Inferior parietal cortex (tissue), 1 donor: ENCODE data around the gene TTC28.

Source experiments
- DNase-seq: peaks from one replicate; pipeline ENCODE4 v3.0.0-alpha.2; 2016; ENCODE audit errors: extremely low spot score

The TTC28 gene

DNA sequence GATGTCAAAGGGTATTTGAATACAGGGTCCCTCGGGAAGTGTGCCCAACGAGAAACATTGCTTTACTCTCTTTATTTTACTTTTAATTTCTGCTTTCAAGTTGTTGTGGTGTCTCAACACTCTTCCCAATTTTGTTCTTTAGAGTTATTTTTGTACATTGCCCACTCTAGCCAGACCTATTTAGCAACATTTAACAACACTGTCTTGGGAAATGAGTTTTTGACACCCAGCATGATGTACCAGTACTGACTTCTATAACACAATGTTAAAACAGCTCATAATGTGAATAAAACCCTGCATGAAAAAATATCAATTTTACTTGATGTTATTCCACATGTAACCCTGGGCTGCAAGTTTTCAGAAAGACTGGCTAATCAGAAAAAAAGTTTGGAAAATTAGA lies 410.4 kb downstream of the TTC28 start:
- no peak for DNase-seq

DNA sequence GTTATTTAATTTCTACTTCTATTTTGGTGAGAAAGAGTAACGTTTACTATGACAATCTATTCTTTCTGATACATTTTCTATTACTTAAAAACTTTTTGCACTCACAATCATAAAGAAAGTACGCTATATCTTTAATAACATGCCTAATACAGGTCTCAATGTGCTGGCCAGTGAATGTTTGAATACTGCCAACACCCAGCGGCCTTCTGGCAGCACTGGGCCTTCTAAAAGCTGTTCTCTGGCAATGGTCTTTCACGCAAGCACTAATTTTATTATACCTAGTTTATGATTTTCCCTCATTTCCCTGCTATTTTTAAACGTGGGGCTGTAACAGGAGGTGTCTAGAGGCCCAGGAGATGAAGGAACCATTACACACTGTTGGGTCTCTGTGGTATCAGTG lies 410.8 kb downstream of the TTC28 start:
- no peak for DNase-seq

GRCh38 chr22:28268171-28268570 lies 411.5 kb downstream of the TTC28 start:
- no peak for DNase-seq

DNA sequence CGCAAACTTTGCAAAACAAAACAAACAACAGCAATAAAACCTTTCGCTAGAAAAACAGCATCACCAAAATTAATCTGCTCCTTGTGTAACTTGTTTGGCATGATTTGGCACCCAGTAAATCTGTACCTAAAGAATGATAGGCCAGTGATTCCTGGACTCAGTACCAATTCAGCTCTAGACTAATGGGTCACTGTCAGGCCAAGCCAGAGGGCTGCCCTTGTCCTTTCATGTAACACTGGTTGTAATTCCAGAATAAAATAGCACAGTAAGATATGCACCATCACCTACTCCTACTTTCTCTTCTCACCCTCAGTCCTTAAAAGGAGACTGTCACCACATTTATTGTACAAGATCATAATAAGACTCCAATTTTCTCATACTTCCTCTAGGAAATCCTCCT lies 419.0 kb downstream of the TTC28 start:
- DNase-seq = no peak

DNA sequence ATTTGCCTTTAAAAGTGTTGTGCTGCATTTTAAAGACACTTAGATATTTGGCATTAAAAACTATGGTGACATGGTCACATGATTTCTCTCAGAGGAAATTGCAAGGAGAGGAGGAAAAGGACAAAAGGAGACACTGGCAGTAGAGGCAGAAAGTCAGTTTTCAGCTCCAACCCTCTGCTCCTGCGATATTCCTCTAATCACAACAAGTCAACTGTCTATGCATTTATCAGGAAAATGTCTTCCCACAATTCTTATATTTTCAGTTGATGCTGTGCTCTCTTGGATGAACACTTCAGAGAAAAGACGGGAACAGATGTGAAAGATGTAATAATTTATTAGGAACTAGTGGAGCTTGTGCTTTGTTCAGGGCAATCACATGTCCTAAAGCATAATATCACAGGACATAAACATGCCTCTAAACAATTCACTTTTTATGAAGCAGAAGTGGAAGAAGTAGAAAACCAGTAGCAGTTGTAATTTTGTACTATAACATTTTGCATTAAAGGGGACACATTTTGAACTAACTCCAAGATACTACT lies 419.8 kb downstream of the TTC28 start:
- DNase-seq = no peak

DNA sequence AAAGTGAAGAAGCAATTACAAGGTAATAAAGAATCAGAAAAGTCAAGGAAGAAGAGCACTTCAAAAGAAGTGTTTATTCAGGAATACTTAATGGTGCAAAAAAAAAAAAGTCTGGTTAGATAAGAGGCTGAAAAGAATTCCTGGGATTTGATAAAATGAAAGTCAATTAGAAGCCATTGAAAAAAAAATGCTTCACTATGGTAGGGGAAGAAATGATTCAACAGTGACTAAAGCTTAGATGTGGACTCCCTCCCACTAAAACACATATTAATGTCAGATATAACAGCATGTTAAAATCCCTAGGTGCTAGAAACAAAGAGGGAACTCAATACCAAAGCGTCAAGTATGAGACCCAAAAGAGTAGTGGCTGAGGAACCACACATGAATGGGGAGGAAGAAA lies 425.2 kb downstream of the TTC28 start:
- DNase-seq = no peak

- DNase-seq = no peak
Observed at GRCh38 chr22:28252539-28252938, 427.1 kb downstream of the TTC28 start.

- DNase-seq = no peak
Observed at GRCh38 chr22:28250036-28250695, 429.5 kb downstream of the TTC28 start.

GRCh38 chr22:28249402-28249801 lies 430.2 kb downstream of the TTC28 start:
- no peak for DNase-seq

DNA sequence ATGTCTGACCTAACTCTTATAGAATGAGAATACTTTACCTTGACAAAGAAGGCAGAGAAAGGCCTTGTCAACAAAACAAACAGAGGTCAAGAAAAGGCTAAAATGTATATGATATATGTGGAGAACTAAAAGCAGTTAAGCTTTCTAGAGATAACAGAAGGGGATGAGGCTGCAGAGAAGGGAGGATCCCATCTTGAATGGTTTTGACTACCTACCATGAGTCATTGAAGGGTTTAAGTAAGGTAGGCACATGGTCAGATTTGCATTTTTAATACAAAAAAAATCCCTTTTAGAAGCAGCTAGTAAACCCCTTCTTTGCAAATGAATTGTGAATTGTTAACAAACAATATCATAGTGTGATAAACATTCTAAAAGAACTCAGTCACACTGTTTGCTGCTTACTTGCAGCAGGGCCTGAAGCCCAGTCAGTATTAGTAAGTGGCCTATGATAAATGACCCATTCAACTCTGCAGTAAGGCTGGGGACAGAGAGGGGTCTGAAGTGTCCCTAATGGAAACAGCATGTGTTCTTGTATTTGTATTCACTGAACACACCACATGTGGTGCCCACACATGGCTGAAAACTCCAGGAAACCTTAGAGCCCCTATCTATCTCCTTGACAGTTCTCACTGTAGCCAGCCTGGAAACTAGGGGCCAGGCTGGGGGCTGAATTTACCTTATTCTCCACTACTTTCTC lies 431.8 kb downstream of the TTC28 start:
- DNase-seq = peak; percentile 37

DNA sequence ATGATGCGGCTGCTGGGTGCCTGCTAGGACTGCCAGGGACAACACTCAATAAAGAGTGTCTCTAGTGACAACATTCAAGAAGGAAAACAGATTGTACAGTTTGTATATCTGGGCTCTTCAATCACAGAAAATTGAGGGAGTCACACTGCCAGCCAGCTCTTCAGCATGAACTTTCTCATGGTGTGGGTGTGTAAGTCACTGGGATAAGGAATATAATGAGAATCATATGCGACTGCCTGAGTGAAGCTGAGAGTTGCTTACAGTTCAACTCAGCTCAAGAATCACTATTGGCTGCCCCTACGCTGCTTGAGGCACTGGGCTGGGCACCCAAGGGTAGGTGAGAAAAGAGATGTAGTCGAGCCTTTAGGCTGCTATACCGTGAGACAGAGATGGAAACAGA lies 432.5 kb downstream of the TTC28 start:
- DNase-seq = no peak

- no peak for DNase-seq
Observed at GRCh38 chr22:28246397-28246796, 433.2 kb downstream of the TTC28 start.

DNA sequence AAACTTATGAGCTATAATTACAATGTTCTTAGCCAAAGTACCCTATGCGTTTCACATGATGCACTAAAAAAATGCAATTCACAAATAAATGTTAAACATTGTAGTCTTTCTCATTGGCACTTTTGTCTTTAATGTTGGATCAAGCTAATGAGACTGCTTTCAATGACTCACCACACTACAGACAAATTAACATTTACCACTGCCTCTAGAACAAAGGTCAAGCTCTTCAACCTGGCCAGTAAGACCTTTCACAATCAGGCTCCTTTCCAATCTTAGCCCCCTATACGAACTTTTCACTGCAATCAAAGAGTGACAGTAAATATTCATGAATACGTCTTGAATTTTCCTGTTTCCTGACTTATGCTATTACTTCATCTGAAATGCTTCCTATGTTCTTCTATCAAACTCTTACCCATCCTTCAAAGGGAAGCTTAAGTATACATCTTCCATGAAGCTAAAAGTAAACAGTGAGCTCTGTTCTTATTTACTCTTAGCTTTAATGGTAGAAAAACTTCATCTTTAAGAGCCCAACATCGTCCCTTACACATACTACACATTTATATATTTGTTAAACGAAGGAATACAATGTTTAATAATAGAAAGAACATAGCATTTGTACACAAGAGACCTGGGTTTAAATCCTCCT lies 433.9 kb downstream of the TTC28 start:
- DNase-seq = no peak

DNA sequence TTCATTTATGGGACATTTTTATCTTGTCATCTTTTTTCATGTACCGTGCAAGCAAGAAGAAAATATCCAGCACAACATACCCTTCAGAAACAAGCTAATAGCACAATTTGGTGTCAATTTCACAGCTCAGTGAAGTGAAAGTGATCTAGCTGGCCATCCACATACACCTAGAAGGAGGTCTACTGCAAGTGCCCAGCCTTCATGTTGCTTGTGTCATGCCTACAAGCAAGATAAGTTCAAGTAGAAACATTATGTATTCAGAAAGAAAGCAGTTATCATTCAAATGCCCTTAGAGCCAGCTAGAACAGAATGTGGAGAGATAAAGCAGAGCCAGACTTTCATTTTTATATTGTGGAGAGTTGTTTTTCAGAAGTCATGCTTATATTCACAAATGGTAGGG lies 434.9 kb downstream of the TTC28 start:
- DNase-seq = no peak

GRCh38 chr22:28243539-28243938 lies 436.1 kb downstream of the TTC28 start:
- no peak for DNase-seq

DNA sequence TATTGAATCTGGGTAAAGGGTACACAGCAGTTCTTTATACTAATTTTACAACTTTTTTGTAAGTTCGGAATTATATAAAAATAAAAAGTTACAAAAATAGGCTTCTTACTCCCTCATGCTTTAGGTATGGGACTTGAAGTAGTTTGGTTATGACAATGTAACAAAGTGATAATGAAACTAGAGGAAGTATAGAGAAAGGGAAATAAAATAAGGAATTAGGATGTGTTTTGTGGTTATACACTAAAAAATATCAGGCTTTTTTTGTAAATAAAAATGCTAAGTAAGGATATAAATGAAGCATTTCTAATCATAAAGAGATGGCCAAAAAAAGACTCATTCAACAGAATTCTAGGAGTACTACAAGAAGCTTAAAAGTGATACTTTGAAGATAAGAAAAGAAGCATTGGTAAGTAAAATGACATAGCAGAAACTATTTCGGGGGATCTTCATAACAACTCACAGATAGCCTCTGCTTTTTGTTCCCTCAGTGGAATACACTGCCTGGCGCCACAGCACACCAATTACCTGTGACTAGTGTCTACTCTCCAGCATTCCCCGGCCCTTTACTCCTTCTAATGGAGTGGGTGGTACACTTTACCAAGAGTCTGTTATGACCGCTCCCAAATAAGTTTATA lies 437.9 kb downstream of the TTC28 start:
- DNase-seq = no peak

- DNase-seq = no peak
Observed at GRCh38 chr22:28239941-28240340, 439.7 kb downstream of the TTC28 start.

DNA sequence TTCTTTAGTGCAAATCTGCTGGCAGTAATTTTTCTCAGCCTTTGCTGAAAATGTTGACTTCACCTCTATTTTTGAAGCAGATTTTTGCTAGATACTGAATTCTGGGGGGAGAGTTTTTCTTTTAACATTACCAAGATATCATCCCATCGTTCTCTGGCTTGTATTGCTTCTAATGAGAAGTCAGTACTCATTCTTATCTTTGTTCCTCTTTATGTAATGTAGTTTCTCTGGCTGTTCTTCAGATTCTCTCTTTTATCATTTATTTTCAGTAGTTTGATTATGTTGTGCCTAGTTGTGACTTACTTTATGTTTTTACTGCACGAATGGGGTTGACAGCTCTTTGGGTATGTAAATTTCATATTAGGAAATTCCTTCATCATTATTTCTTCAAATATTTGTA lies 441.9 kb downstream of the TTC28 start:
- DNase-seq = no peak

DNA sequence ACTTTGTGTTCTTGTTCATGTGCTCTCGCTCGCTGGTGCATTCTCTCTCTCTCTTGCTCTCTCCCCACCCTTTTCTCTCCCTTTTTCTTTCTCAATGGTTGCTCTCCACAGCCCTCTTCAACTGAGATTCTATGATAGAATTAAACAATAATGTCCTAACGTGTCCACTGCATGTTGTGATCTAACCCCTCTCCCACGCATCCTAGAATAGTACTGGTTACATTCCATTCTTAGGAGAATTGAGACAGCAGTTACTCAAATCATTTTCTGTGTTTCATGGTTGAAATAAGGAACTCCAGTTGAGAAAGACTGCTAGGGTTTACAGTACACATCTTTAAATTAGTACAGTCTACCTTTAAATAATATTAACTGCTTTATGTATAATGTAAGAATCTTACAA lies 442.5 kb downstream of the TTC28 start:
- no peak for DNase-seq

DNA sequence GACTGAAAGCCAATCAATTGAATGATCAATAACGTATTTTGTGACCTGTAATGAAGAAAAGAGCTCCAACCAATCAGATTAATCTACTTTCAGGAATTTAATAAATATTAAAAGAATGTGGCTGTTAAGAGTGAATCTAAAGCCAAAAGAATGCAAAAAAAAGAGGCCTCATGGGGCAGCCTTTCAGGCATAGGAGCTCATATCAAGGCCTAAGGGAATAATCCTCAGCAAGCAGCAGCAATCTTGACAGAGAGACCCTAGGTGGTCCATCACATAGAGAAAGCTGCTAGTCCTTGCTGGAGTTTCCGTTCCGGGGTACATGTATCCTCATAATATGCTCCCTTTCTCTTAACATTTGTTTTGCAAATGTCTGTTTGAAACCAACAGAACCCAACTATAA lies 447.4 kb downstream of the TTC28 start:
- DNase-seq = no peak

DNA sequence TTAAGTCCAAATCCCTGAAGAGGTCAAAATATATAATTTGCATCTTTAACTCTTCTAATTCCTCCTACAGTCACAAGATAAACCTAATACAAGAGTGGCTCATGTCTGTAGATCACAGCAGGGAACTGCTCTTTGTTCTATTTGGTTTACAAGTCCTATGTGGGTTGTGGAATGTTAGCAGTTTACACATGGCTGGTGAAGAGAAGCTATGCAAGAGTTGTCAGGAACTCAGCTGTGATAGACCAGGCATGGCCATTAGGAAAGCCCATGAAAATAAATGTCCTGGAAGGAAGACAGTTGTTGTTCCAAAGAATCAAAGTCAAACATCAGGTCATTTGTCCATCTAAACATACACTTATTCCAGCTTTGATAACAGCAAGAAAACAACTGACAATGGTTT lies 448.2 kb downstream of the TTC28 start:
- no peak for DNase-seq

DNA sequence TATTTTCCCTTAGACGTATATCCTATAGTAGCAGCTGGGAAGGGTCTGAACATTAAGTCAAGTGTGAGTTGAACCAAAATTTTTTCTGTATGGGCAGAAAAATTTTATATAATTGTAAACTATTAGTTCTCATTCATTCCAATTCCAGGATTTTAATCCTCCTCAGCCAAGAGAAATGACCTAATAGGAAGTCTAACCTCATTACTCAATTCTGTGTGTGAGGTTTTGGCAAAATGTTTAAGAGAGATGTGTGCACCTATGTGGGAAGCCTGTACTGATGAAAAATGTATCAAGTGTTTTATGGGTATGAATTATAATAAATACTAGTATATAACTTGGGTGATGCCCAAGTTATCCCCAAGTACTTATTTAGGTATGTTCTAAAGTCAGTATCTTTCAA lies 449.0 kb downstream of the TTC28 start:
- no peak for DNase-seq
